Measurements from ENCODE around the gene CMTM4. TPM values are rescaled to one million over a fixed set of nuclear protein-coding genes. Genes with fewer than 3 reads are reported as not detected.

Gene CMTM4
- total RNA-seq, 1 experiment from 2014 or later: 77.8 TPM

DNA sequence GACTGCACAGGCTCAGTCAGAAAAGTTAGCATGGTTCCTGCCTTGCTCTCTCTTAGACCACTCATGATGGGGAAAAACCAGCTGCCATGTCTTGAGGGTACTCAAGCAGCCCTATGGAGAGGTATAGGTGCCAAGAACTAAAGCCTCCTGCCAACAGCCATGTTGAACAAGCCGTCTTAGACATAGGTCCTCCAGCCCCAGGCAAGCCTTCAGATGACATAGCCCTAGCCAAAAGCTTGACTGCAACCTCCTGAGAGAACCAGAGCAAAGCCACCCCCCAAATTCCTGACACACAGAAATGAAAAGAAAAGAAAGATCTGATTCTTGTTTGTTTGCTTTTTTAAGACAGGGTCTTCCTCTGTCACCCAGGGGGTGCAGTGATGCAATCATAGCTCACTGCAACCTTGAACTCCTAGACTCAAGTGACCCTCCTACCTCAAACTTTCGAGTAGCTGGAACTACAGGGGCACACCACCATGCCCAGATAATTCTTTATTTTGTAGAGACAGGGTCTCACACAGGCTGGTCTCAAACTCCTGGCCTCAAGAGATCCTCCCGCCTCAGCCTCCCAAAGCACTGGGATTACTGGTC is 55.7 kb downstream of the CMTM4 start:
- peaks cover 6% of the 10 kb centered on the region for H3K79me2 ChIP-seq (ENCODE audit: insufficient read depth, low read length)
- H3K9ac ChIP-seq (ENCODE audit: low read length): no peak overlapping the region
- TF ChIP-seq ZNF274 (IDR thresholded peaks at IDR 0.05; ENCODE audit: low read depth, low read length) (no peak), CBX3 (IDR thresholded peaks at IDR 0.05; ENCODE audit: low read depth) (no peak), SIN3A (IDR thresholded peaks at IDR 0.05; ENCODE audit: low read depth) (no peak), TCF7L2 (IDR thresholded peaks at IDR 0.05; ENCODE audit: borderline replicate concordance, extremely low read depth, insufficient read depth, insufficient read length) (no peak), JUND (IDR thresholded peaks at IDR 0.05) (no peak), YY1 (IDR thresholded peaks at IDR 0.05; ENCODE audit: extremely low read depth, insufficient replicate concordance, low read depth, low read length) (no peak), FOSL1 (IDR thresholded peaks at IDR 0.05; ENCODE audit: low read depth) (no peak), EZH2phosphoT487 (IDR thresholded peaks at IDR 0.05; ENCODE audit: borderline replicate concordance) (no peak), SRF (IDR thresholded peaks at IDR 0.05; ENCODE audit: low read depth) (no peak), POLR2A (IDR thresholded peaks at IDR 0.05; ENCODE audit: borderline replicate concordance, extremely low read depth, insufficient read depth, insufficient read length) (no peak), SP1 (IDR thresholded peaks at IDR 0.05; ENCODE audit: low read depth) (no peak), EZH2 (IDR thresholded peaks at IDR 0.05) (no peak), RAD21 (IDR thresholded peaks at IDR 0.05; ENCODE audit: low read depth) (no peak)
- TF ChIP-seq, protein P1, sequence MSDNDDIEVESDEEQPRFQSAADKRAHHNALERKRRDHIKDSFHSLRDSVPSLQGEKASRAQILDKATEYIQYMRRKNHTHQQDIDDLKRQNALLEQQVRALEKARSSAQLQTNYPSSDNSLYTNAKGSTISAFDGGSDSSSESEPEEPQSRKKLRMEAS (IDR thresholded peaks at IDR 0.05): no peak
- TF ChIP-seq, protein P2, sequence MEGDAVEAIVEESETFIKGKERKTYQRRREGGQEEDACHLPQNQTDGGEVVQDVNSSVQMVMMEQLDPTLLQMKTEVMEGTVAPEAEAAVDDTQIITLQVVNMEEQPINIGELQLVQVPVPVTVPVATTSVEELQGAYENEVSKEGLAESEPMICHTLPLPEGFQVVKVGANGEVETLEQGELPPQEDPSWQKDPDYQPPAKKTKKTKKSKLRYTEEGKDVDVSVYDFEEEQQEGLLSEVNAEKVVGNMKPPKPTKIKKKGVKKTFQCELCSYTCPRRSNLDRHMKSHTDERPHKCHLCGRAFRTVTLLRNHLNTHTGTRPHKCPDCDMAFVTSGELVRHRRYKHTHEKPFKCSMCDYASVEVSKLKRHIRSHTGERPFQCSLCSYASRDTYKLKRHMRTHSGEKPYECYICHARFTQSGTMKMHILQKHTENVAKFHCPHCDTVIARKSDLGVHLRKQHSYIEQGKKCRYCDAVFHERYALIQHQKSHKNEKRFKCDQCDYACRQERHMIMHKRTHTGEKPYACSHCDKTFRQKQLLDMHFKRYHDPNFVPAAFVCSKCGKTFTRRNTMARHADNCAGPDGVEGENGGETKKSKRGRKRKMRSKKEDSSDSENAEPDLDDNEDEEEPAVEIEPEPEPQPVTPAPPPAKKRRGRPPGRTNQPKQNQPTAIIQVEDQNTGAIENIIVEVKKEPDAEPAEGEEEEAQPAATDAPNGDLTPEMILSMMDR (IDR thresholded peaks at IDR 0.05 in 2 of 3, conservative IDR thresholded peaks at IDR 0.05 in 1 of 3; ENCODE audit: borderline replicate concordance in 1 of 3, insufficient read depth in 1 of 3, low read depth in 2 of 3, low read length in 2 of 3): no peak
- TF ChIP-seq, protein P3, sequence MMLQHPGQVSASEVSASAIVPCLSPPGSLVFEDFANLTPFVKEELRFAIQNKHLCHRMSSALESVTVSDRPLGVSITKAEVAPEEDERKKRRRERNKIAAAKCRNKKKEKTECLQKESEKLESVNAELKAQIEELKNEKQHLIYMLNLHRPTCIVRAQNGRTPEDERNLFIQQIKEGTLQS (IDR thresholded peaks at IDR 0.05): no peak
- TF ChIP-seq, protein P4, sequence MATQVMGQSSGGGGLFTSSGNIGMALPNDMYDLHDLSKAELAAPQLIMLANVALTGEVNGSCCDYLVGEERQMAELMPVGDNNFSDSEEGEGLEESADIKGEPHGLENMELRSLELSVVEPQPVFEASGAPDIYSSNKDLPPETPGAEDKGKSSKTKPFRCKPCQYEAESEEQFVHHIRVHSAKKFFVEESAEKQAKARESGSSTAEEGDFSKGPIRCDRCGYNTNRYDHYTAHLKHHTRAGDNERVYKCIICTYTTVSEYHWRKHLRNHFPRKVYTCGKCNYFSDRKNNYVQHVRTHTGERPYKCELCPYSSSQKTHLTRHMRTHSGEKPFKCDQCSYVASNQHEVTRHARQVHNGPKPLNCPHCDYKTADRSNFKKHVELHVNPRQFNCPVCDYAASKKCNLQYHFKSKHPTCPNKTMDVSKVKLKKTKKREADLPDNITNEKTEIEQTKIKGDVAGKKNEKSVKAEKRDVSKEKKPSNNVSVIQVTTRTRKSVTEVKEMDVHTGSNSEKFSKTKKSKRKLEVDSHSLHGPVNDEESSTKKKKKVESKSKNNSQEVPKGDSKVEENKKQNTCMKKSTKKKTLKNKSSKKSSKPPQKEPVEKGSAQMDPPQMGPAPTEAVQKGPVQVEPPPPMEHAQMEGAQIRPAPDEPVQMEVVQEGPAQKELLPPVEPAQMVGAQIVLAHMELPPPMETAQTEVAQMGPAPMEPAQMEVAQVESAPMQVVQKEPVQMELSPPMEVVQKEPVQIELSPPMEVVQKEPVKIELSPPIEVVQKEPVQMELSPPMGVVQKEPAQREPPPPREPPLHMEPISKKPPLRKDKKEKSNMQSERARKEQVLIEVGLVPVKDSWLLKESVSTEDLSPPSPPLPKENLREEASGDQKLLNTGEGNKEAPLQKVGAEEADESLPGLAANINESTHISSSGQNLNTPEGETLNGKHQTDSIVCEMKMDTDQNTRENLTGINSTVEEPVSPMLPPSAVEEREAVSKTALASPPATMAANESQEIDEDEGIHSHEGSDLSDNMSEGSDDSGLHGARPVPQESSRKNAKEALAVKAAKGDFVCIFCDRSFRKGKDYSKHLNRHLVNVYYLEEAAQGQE (IDR thresholded peaks at IDR 0.05; ENCODE audit: low read depth): no peak
- H2AFZ ChIP-seq (ENCODE audit: low read depth, low read length, poor library complexity, severe bottlenecking): no peak overlapping the region
- ChIA-PET RAD21 (ENCODE audit: low non-redundant PET in 1 of 2, low total read pairs in 2 of 2, uncharacterized antibody in 2 of 2, unreplicated experiment in 2 of 2) (no interaction called here), POLR2A (no interaction called here), CTCF (interaction anchor here (0.8 to 1.0 kb wide), 2 partner anchors 10 to 190 kb away, joined by 4 read pairs; partner anchors contain the start of gene NAE1)
- H3K4me2 ChIP-seq (ENCODE audit: low read length): no peak overlapping the region
- peaks cover 4 to 11% of the 10 kb centered on the region in 2 experiments; a peak in 2 of 4 replicates for H3K4me1 ChIP-seq (ENCODE audit: control insufficient read depth in 1 of 2, insufficient read depth in 2 of 2, low read length in 2 of 2)
- H3K27me3 ChIP-seq (ENCODE audit: insufficient read depth, low read length): no peaks in the 10 kb centered on the region
- intact Hi-C loops (cut with micrococcal nuclease): no loop called here
- no peaks in the 10 kb centered on the region for H3K9me3 ChIP-seq (ENCODE audit: control insufficient read depth in 1 of 2, insufficient read depth in 1 of 2, low read depth in 1 of 2, low read length in 2 of 2)
- H3K27ac ChIP-seq (ENCODE audit: low read depth, low read length): no peak overlapping the region
- DNase-seq (ENCODE audit: low read depth, low spot score) (no peak), ATAC-seq (no peak)
- BruUV-seq (replicated peaks): no TSS peak
- no peaks in the 10 kb centered on the region for H3K36me3 ChIP-seq (ENCODE audit: control insufficient read depth in 1 of 2, insufficient read depth in 2 of 2, low read length in 2 of 2)
- H4K20me1 ChIP-seq (ENCODE audit: insufficient read depth): no peaks in the 10 kb centered on the region
- H3K4me3 ChIP-seq (replicated peaks in 1 of 2; ENCODE audit: low read depth in 1 of 2, low read length in 2 of 2): no peak overlapping the region
- no peaks in the 10 kb centered on the region for H3K9me2 ChIP-seq (ENCODE audit: insufficient read depth)

Data from HCT116 (cell line).